GM10266 (cell line): ENCODE measurements around the gene ZDHHC12.

Source experiments
- DNase-seq: peaks from one replicate; pipeline ENCODE4 v3.0.0; 2012; ENCODE audit errors: extremely low spot score
- CTCF ChIP-seq: IDR thresholded peaks from 2 replicates; pipeline ENCODE4 v1.5.1; 2012; ENCODE audit warnings: mild to moderate bottlenecking, low read depth; ENCODE audit not compliant: control insufficient read depth, insufficient read depth; ENCODE audit errors: missing control alignments

Gene ZDHHC12

DNA sequence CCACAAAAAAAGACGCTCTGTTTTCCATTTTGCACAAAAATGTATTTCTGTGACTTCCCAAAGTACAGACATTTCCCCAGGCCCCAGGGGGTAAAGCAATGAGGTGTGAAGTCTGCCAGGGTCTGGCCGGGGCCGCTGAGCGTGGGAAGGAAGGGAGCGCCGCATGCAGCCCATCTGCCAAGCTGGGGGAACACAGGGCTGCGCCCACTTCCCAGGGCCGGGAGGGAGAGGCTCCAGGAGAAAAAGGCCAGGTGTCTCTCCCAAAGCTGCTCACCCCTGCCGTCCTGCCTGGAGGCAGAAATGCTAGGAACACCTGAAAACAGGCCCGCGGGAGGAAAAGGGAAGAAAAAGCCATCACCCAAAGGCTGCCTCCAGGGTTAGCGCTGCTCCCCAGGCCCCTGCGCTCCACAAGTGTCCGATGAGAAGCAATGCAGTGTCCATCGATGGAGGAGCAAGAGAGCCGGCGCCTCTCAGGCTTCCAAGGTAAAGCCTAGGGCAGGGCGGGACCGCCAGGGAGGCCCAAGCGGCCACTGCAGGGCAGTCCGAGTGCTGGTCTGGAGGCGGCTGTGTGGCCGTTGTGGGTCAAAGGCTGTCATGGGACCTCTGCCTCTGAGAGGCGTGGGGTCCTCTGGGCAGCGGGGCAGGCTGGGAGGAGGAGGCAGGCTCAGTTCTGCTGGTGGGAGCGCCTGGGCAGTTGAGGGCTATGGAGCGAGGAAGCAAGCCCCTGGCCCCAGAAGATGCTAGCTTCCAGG lies 6.0 kb upstream of the ZDHHC12 start:
- DNase-seq: no peak
- TF ChIP-seq CTCF: no peak

DNA sequence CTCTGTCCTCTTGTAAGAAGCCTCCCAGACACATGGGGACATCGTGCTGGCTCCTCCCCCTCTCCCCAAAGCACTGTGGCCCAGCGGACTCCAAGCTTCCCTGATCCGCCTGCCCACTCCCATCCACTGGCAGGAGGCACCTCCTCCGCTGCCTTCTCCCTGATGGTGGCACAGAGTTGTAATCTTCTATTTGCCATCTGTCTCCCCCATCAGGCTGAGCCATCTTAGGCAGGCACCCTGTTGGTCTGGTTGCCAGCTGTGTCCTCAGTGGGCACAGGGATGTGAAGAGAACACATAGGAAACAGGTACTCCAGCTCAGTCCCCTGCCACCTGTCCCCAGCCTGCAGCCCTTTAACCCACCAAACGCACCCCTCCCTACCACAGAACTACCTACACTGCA lies 5.4 kb upstream of the ZDHHC12 start:
- DNase-seq: no peak

DNA sequence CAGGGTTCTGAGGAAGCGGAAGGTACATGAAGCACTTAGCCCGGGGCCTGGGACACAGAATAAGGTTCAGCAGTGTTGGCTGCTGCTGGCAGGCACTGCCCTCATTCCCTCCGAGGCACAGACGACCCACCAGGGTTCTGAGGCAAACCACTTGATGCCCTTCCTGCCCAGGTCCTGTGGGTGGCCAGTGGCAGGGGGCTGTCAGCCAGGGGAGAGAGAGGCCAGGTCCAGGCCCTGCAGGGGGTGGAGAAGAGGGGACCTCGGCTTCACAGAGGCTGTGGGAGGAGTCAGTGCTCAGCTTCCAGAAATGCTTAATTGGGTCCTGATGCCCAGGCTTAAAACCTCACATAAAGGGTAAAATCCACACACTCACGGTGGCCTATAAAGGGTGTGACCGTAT lies 4.4 kb upstream of the ZDHHC12 start:
- no peak for TF ChIP-seq CTCF
- DNase-seq: no peak

More for the DNA sequence above, 5.4 kb upstream of the ZDHHC12 start:
- no peak for TF ChIP-seq CTCF

GRCh38 chr9:128727640-128728248 lies 3.8 kb upstream of the ZDHHC12 start:
- no peak for TF ChIP-seq CTCF
- DNase-seq: no peak

- DNase-seq: peak; percentile 82
- TF ChIP-seq CTCF: no peak
These were observed 851 bp upstream of the ZDHHC12 start for GRCh38 chr9:128724744-128725211.

- peak; percentile 43 for DNase-seq
- TF ChIP-seq CTCF: no peak
These were observed 518 bp downstream of the ZDHHC12 start for GRCh38 chr9:128723352-128723865.
